Activated CD8-positive, alpha-beta memory T cell treated with anti-CD3 and anti-CD28 coated beads, Interleukin-2, amount 50 U/mL, for 1 hour (primary cell): ENCODE data around the gene E2F6.

Experiments used
- DNase-seq: peaks from one replicate; pipeline ENCODE4 v3.0.0-alpha.2; 2020; ENCODE audit errors: extremely low read depth

Gene E2F6, protein sequence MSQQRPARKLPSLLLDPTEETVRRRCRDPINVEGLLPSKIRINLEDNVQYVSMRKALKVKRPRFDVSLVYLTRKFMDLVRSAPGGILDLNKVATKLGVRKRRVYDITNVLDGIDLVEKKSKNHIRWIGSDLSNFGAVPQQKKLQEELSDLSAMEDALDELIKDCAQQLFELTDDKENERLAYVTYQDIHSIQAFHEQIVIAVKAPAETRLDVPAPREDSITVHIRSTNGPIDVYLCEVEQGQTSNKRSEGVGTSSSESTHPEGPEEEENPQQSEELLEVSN

DNA sequence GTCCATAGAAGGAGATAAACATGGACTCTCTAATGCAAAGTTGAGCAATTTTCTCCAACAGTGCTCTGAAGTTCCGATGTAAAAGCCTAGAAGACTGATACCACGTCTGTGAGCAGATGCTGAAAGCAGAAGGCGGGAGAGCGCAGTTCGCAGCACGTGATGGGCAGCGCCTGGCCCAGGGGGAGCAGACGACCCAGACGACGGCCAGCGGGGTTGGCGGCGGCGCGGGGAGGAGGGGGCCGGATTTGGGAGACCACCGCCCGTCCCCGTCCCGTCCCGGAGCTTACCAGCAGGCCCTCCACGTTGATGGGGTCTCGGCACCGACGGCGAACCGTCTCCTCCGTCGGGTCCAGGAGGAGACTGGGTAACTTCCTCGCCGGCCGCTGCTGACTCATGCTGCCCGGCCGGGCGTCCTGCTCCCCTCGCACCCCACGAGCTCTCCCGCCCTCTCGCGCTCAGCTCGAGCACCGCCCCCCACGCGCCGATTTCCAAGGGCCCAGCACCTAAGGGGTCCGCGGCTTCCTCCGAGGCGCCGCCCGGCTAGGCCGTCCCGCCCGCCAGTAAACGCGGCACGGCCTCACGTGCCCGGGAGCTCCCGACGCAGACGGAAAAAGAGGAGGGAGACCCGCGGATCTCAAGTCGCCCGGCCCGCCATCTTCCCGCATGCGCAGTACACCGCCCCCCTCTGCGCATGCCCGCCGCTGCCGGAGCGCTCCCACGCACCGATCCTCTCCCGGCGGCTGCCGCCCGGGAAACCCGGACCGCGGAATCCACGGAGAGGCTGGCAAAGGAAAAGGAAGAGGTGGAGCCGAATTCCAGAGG, at the start of gene E2F6:
Gene E2F6 (minus strand): TSS at position 677 of the 822 bp plus-strand sequence. CDS start 282 bp downstream, at position 395.
- DNase-seq, result peak; percentile 35

DNA sequence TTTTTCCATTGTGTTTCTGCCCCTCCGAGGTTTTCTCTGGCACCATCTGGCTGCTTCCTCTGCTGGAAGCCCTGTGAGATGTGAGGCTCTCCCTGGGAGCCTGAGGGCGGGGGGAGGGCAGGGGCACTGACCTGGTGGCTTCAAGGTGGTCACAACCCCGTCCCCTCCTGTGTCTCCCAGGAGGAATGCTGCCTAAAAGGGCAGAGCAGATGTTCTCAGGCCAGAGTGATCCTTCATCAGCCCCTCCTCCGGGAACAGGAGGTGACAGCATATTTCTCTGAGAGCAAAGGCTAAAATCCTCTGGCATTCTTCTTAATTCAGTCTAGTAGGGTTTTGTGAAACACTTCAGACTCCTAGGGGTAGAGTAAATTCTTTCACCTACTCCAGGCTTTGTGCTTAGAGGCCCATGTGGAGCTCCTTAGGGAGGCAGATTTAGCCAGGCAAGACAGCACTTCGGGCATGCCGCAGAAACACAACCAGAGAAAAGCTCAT, 49.6 kb upstream of the E2F6 start:
- no peak for DNase-seq

DNA sequence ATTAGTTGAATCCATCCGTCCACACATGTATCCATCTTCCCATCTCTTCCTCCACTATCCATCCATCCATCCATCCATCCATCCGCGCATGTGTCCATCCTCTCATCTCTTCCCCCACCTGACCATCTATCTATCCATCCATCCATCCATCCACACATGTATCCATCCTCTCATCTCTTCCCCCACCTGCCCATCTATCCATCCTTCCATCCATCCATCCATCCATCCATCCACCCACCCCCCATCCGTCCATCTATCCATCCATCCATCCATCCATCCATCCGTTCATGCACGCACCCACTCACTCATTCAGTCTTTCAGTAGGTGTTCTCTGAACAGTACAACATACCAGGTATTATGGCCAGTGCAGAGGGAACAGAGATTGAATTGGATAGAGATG, 48.9 kb upstream of the E2F6 start:
- no peak for DNase-seq

DNA sequence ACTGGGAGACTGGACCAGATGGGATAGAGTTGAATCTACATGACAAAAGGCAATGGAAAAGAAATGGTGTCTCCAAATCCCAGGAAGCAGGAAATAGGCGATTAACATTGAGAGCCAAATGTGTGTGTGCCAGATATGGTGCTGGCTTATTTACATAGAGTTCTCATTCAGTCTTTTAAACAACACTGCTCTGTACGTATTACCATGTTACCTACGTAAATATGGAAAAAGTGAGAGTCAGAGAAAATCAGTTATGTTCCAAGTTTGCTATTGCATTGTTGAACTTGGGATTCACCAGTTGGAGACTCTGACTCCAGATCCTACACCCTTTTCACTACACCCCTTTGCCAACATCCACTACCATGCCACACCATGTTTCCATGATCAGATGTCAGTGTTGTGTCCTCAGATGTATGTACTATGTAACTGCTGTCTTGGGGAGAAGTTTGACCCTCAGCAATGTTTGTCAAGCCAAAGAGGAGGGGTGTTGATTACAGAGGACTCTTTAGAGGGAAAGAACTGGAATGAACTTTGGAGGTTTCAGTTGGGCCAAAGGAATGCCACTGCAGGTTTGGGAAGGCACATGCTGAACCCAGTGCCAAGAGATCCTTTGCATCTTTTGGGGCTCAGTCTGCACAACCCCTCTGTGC, 48.2 kb upstream of the E2F6 start:
- no peak for DNase-seq

DNA sequence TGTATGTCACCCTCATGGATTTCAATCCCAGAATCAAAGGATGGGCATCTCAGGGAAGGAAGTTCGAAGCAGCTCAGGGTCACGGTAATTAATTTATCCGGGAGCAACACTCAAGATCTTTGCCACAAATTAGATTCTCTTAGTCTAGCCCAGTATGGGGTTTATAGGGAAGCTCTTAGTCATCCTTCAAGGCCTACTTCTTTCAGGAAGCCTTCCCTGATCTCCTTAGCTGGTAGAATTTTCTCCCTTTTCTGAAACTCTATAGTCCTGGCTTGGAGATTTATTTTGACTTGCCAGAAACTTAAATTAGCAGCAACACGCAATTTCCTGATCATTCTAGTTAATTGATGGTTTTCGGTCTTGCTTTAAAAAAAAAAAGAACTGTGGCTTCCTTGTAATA, 47.4 kb upstream of the E2F6 start:
- DNase-seq, result no peak

DNA sequence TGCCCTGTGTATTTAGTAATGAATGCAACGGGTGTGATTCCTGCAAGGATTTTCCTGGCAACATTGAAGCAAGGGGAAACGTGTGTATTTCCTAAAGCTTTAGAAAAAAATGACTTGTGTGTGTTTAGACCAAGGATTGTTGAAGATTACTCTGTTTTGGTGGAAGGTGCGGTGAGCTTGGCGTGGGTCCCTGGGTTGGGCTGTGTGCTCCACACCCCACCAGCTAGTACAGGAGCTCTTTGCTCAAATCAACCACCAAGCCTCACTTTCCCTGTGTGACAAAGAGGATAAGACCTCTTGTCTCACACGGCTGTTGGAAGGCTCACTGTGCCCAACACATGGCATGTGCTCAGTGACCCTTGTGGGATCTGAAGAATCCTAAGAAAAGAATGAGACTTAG, 46.5 kb upstream of the E2F6 start:
- DNase-seq, result no peak

DNA sequence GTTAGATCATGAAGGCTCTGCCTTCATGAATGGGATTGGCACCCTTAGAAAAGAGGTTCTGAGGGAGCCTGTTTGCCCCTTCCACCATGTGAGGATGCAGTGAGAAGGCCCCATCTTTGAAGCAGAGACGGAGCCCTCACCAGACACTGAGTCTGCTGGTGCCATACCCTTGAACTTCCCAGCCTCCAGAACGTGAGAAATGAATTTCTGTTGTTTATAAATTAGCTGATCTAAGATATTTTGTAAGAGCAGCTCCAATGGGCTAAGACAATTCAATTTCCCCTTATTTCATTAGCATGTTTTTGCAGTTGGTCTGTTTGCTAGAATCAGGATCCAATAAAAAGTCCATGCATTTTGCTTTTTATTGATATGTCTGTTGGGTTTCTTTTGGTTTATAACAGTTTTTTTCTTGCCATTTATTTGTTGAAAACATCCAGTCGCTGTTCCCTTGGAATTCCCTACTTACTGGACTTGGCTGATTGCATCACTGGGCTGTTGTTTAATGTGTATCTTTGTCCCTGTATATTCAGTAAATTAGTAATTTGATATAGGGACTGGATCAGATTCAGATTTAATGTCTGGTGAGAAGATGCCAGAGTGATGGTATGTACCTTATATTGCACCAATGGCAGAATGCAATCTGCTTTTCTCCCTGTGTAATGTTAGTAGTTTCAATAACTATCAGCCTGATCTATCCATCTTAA, 43.8 kb upstream of the E2F6 start:
- no peak for DNase-seq

DNA sequence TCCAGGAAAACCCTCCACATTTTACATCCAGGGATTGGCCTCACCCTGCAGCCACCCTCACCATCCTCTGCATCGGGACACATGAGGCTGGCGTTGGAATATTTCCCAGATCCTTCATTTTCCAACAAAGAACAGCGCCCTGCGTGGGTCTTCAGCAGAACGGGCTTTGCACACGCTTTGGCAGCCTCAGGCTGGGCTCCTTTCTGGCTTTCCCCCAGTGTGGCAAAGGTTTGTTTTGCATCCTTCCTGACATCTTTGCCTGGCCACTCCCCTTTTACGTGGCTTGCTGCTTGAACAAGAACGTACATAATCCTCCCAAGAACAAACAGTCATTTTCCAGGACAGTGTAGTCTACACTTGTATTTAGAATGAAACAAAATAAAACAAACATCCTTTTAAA, 42.3 kb upstream of the E2F6 start:
- no peak for DNase-seq

DNA sequence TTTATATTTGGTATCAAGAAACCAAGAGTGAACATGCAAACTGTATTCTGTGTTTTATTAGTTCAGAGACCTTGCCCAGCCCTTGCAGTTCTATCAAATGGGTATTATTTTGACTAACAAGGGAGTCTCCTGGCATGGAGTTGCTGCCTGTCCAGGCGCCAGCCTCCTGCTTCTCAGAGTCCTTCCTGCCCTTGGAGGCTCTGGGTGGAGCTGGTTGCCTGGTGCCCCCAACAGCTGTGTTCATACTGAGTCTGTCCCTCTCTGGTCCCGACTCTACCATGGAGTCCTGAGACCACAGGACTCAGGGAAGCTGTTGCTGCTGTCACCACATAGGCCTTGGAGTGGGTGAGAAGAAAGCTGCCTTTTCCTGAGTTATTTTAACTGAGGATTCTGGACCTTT, 41.6 kb upstream of the E2F6 start:
- DNase-seq, result no peak

DNA sequence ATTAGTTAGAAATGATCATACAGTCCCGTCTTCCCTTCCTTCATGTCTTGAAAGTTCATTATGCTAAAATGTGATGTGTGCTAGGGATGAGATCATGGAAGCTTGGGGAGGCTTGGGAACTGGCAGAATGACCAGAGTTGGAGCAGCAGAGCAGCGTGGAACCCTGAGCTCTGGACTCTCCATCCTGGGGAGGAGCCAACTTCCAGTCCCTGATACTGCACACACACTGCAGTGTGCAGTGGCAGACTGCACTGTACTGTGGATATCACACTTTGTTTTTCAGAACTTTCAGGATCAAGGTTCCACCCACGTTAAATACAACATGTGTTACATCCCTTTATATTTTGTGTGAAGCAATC, 40.6 kb upstream of the E2F6 start:
- DNase-seq, result no peak

DNA sequence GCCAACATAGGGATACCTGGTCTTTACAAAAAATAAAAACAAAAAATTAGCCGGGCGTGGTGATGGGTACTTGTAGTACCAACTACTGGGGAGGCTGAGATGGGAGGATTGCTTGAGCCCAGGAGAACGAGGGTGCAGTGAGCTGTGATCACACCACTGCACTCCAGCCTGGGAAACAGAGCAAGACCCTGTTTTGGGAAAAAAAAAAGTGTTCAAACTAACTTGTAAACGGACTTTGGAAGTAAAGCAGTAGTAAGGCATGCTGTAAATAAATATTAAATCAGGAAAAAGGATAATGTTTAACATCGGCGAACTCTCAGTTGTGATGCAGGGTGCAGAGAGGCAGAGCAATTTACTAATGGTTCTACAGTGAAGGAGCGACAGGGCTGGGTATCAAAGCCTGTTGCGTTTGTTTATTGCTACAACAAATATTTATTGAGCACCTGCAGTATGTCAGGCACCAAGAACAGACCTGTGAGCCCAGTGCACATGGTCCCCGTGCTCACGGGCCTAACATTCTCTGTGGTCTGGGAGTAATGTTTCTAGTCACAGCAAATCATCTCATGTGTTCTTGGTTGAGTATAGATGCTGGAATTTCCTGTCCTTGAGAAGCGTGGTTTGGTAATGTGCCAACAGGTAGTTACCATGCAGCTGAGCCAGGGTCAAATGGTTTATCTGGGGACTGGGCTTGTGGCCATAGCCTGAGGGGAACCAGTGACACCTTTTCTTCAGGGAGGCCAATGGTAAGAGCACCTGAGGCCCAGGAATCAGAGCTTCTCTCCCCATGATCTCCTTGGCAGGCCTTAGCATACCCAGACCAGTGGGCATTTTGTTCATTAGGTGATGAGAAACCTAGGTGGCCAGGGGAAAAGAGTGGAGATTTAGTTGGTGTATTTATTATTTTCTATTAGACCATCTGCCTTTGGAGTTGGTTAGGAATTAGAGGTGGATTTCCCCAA, 40.0 kb upstream of the E2F6 start:
- DNase-seq, result no peak

DNA sequence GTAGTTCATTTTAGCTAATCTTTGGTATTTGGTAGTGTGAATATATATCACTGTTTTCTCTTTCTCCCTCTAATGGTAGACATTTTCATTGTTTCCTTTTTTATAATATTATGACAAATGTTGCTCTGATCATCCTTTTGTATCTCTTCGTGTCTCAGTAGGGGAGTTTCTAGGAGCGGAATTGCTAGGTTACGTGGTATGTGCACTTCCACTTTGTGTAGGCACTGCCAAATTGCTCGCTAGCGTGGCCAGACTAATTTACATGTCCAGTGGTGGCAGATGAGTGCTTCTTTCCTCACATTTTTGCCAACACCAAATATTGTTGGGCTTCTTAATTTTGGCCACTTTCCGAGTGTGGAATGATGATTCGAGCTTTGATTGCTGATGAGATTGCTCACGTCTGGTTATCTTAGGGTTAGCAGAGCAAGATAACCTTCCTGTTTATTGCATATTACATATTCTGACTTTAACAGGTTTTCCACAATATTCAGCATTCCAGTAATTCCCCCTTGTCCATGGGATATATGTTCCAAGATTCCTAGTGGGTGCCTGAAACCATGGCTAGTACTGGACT, 37.5 kb upstream of the E2F6 start:
- DNase-seq, result no peak

DNA sequence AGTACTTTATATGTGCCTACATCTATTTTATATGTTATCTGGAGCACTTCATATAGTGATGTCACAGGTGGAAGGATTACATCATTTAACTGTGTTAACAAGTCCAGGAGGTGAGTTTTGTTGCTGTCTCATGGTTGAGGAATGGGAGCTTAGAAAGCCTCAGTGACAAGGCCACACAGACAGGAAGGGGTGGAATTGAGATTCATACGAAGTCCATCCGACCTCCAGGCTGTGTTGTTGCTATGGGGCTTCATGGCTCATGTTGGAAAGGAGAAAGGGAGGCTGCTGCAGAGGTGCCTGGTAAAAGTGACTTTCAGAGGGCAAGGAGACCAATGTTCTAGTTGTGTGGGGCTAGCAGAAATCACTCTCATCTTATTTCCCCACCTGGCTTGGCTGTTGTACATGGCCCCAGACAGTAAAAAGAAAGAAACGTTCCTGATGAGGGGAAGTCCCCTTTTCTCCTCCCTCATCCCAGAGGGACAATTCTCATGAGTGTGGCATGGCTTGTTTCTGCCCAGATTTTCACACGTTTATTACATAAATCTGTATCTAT, 36.9 kb upstream of the E2F6 start:
- DNase-seq, result no peak

DNA sequence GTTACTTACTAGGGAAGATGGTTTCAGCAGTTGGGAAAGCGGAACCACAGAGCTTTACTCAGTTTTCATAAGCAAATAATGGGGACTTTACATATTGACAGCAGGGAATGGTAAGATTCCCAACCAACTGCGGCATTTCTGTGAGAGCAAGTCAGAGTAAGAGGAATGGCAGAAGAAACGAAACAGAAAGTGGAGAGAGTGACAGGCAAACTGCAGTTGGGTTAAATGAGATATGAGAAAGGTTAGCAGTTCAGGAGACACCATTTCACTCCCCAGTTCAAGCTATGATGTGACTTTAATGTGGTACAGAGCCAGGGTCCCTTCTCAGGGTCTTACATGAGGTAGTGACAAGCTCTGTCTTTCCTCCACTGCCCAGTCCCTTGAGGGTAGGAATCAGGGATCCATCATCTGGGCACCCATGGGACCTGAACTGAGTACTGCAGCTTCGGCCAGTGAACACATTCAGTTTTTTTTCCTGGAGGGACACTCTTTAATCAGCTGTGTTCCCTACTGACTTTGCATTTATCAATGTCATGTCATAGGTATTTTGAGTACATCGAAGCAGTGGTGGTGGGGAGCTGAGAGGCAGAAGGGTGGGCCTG, 34.8 kb upstream of the E2F6 start:
- DNase-seq, result no peak

DNA sequence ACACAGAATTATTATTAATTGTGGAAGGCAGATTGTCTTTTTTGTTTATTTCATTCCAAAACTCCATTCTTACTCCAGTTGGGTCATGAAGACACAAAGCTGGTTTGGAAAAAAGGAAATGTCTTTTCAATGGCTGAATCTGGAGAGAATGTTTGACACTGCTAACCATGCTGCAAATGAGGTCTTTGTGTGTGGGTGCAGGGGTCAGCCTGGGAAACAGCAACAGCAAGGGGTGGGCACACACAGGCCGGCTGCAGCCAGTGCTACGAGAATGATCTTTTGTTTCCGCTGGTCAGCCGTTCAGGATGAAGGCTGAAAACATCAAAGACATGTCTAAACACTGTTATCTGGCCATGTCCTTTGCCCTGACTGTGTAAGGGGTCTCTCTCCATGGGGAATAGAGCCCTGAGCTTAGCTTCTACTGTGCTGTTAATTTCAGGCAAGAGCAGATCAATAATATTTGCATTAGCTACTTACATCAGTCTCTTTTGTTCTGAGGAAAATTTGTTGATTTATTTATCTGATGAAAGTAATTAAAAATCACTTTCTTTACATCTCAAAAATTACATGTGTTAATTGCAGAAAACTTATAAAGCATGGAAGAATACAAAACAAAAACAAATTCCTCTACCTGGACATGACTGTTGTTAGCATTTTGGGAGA, 33.3 kb upstream of the E2F6 start:
- DNase-seq, result no peak

DNA sequence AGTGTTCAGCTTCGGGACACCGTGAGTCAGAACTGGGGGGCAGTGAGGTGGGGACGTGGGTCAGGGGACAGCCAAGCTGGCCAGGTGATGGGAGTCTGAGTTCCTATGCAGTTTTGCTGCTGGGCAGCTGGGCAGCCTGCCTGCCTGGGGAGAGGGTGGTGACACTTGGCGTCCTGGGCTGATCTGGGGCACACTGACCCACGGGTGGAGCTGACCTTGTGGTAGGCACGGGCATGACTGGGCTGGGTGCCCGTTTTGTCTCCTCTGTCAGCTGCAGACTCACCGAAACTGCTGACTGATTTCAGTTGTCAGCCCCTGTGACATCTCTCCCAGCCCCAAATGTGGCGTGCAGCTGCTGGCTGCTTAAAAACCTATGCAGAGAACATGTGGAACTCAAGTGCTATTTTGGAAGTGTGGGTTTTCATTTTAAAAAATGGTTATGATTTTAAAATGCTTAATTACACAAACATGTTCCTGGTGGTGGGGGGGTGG, 32.6 kb upstream of the E2F6 start:
- no peak for DNase-seq

DNA sequence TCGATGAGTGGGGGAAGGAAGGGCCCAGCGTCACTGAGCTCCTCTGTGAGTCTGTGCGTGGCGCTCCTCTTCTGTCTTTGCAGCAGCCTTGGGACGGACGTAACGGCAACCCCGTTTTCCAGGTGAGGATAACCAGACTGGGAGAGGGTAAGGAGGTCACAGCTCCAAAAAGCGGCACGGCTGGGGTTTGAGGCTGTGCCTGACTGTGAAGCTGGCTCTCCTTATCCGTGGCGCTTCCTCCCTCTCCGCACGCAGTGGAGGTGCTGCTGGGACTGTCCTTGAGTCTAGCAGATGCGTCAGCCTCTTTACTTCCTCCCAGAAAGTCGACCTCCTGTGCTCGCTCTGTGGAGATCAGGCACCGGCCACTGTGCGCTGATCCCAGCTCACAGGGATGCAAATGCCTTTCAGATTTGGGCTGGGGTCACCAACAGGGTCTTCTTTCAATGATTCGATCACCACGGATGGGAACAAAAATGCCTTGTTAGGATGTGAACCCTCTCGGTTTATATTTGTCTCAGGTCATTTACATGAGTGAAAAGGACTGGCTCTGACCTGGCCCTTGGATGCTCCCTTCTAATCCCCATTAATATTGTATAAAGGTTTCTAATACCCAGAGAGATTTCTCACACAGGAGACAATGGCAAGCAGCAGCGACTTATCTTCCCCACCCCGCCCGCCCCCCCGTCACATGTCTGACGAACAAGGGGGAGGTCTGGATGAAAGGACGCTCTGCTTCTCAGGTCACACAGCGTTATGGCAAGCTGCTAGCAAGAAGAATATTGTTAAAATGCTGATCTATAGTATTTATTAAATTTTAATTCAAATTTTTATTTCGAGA, 30.1 kb upstream of the E2F6 start:
- DNase-seq, result no peak

DNA sequence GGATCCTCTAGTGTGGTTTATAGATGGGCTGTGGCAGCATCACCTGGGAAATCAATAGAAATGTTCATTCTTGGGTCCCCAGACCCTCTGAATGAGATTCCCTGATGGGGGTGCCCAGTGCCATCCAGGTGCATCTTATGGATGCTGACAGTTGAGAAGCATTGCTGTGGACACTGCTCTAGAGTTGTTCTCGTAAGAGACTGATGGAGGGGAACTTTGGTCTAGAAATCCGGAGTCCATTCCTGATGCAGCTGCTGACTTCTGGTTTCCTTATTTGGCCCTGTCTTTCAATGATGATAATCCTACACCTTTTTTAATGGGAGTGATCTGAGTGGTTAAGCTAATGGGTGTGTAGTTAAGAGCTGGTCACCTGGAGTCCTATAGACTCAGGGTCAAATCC, 28.3 kb upstream of the E2F6 start:
- no peak for DNase-seq
